ENCODE measurements around the gene TTLL8.
"Not testable (repeated sequence)": the region's sequence is repeated elsewhere in the genome, so short reads cannot be mapped to it uniquely, and the experiment has no call there.

Gene TTLL8

GRCh38 chr22:49995041-49995360, 63.1 kb downstream of the TTLL8 start:
- DNase-seq (ENCODE audit: low read depth, low spot score) = no peak
- H3K27ac ChIP-seq = no peak overlapping the region

GRCh38 chr22:49994361-49995040, 63.6 kb downstream of the TTLL8 start:
- DNase-seq (ENCODE audit: low read depth, low spot score) = no peak
- H3K27ac ChIP-seq = no peak overlapping the region

GRCh38 chr22:49993649-49994360, 64.3 kb downstream of the TTLL8 start:
- DNase-seq (ENCODE audit: low read depth, low spot score) = no peak
- no peak overlapping the region for H3K27ac ChIP-seq

- no peak overlapping the region for H3K27ac ChIP-seq
- DNase-seq (ENCODE audit: low read depth, low spot score) = no peak
Observed at GRCh38 chr22:49992921-49993648, 65.0 kb downstream of the TTLL8 start.

GRCh38 chr22:49991907-49992533, 66.1 kb downstream of the TTLL8 start:
- H3K27ac ChIP-seq = no peak overlapping the region

GRCh38 chr22:49991167-49991566, 66.9 kb downstream of the TTLL8 start:
- no peak overlapping the region for H3K27ac ChIP-seq
- no peak for DNase-seq (ENCODE audit: low read depth, low spot score)

More at GRCh38 chr22:49991907-49992533, 66.1 kb downstream of the TTLL8 start:
- no peak for DNase-seq (ENCODE audit: low read depth, low spot score)

GRCh38 chr22:49989826-49990225, 68.3 kb downstream of the TTLL8 start:
- not testable (repeated sequence) for H3K27ac ChIP-seq

GRCh38 chr22:49986325-49986724, 71.8 kb downstream of the TTLL8 start:
- no peak for DNase-seq (ENCODE audit: low read depth, low spot score)

More at GRCh38 chr22:49989826-49990225, 68.3 kb downstream of the TTLL8 start:
- not testable (repeated sequence) for DNase-seq (ENCODE audit: low read depth, low spot score)

GRCh38 chr22:49983148-49984042, 74.7 kb downstream of the TTLL8 start:
- no peak for DNase-seq (ENCODE audit: low read depth, low spot score)
- no peak overlapping the region for H3K27ac ChIP-seq

More at GRCh38 chr22:49986325-49986724, 71.8 kb downstream of the TTLL8 start:
- H3K27ac ChIP-seq = no peak overlapping the region

GRCh38 chr22:49981799-49982198, 76.3 kb downstream of the TTLL8 start:
- DNase-seq (ENCODE audit: low read depth, low spot score); H3K27ac ChIP-seq: not testable (repeated sequence)

- DNase-seq (ENCODE audit: low read depth, low spot score) = no peak
- H3K27ac ChIP-seq = no peak overlapping the region
Observed at GRCh38 chr22:49979587-49980264, 78.4 kb downstream of the TTLL8 start.

- DNase-seq (ENCODE audit: low read depth, low spot score) = no peak
Observed at GRCh38 chr22:49977578-49977977, 80.5 kb downstream of the TTLL8 start.

GRCh38 chr22:49976439-49977175, 81.5 kb downstream of the TTLL8 start:
- no peak overlapping the region for H3K27ac ChIP-seq
- no peak for DNase-seq (ENCODE audit: low read depth, low spot score)

More at GRCh38 chr22:49977578-49977977, 80.5 kb downstream of the TTLL8 start:
- H3K27ac ChIP-seq = no peak overlapping the region

GRCh38 chr22:49975543-49976389, 82.3 kb downstream of the TTLL8 start:
- no peak for DNase-seq (ENCODE audit: low read depth, low spot score)

GRCh38 chr22:49973018-49973961, 84.8 kb downstream of the TTLL8 start:
- no peak for DNase-seq (ENCODE audit: low read depth, low spot score)
- H3K27ac ChIP-seq = no peak overlapping the region

More at GRCh38 chr22:49975543-49976389, 82.3 kb downstream of the TTLL8 start:
- no peak overlapping the region for H3K27ac ChIP-seq
